ENCODE data around the gene SOWAHA.

DNA sequence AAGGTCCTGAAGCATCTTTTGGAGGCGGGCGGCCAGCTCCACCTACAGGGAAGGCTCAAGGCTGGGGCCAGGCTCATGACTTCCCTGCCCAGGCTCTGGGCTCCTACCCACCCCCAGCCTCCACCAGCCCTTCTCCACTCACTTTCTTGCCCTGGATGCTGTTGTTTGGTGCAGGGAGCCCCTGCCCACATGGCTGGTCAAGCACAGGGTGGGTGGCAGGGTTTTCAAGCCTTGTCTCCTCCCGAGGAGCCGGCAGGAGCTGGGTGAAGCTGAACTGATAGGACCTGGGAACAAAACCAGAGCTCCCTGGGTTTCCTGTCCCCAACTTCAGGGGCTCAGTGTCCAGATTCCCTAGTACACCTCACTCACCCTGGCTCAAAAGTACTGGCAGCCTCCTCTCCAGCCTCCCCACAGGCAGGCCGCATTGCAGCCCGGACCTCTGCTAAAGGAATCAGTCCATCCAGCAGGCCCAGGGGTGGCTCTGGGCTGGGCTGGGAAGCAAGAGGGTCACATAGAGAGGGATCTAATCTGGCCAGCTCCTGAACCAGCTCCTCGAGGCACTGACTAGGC is 10.5 kb downstream of the SOWAHA start:
- no peak for TF ChIP-seq POLR2A (IDR thresholded peaks at IDR 0.05; ENCODE audit: low read depth, low read length)
- TF ChIP-seq TAF1 (IDR thresholded peaks at IDR 0.05; ENCODE audit: borderline replicate concordance, low read depth, low read length), result no peak
- TF ChIP-seq POLR2AphosphoS5 (IDR thresholded peaks at IDR 0.05; ENCODE audit: low read depth, low read length), result no peak
